WTC11 (cell line): Measurements from ENCODE around the gene HTR4. TPM values are rescaled to one million over a fixed set of nuclear protein-coding genes. Genes with fewer than 3 reads are reported as not detected.

Experiments
- ATAC-seq: fragments of 200-7000 bp; cut with Tn5 transposase; 2 replicates; pipeline ENCODE4 v1.10.0; 2021; ENCODE audit warnings: mild to moderate bottlenecking, moderate library complexity
- CTCF ChIA-PET: fragments of 300-600 bp; sonication (Branson Sonifier 250); formaldehyde crosslinking; loops from one replicate; lab custom pipeline; 2021; ENCODE audit warnings: antibody characterized with exemption; lab: Charles Lee
- POLR2A ChIA-PET: fragments of 350-600 bp; sonication (Branson Sonifier 250); formaldehyde crosslinking; loops from one replicate; lab custom pipeline; 2021; ENCODE audit warnings: antibody characterized with exemption; lab: Charles Lee
- DNase-seq: peaks from one replicate; pipeline ENCODE4 v3.0.0; 2021; ENCODE audit warnings: low spot score
- H3K27ac Mint-ChIP-seq: 2 replicates; pipeline ENCODE4 v1.8.0; 2021; ENCODE audit warnings: mixed read lengths
- H3K27me3 Mint-ChIP-seq: 2 replicates; pipeline ENCODE4 v1.8.0; 2021; ENCODE audit warnings: low read depth, mild to moderate bottlenecking, moderate library complexity, mixed read lengths
- H3K36me3 Mint-ChIP-seq: 2 replicates; pipeline ENCODE4 v1.8.0; 2021; ENCODE audit warnings: mixed read lengths
- H3K4me1 Mint-ChIP-seq: 2 replicates; pipeline ENCODE4 v1.8.0; 2022; ENCODE audit warnings: mixed read lengths
- H3K4me3 Mint-ChIP-seq: 2 replicates; pipeline ENCODE4 v1.8.0; 2021; ENCODE audit warnings: mild to moderate bottlenecking, moderate library complexity, mixed read lengths
- H3K9me3 Mint-ChIP-seq: 2 replicates; pipeline ENCODE4 v1.8.0; 2021; ENCODE audit warnings: mixed read lengths
- ATF1 ChIP-seq: sonication (generic); formaldehyde crosslinking; IDR thresholded peaks from 2 replicates; pipeline ENCODE4 v1.8.1; 2023; ENCODE audit warnings: mild to moderate bottlenecking, moderate library complexity, missing genetic modification reagents
- CREM ChIP-seq: sonication (generic); formaldehyde crosslinking; IDR thresholded peaks from 2 replicates; pipeline ENCODE4 v1.8.1; 2022; ENCODE audit warnings: mild to moderate bottlenecking, missing genetic modification reagents, moderate library complexity
- ELF4 ChIP-seq: sonication (generic); formaldehyde crosslinking; IDR thresholded peaks from 2 replicates; pipeline ENCODE4 v1.8.1; 2022; ENCODE audit warnings: low read depth, mild to moderate bottlenecking, moderate library complexity, missing genetic modification reagents
- GRHL2 ChIP-seq: fragments of 250-450 bp; sonication (Bioruptor Pico); IDR thresholded peaks from 2 replicates; pipeline ENCODE4 v1.8.0; 2022; ENCODE audit warnings: mild to moderate bottlenecking, moderate library complexity; ENCODE audit not compliant: insufficient replicate concordance, severe bottlenecking
- HMGA2 ChIP-seq: fragments of 250-450 bp; sonication (Bioruptor Pico); IDR thresholded peaks from 2 replicates; pipeline ENCODE4 v1.4.0; 2021; ENCODE audit warnings: mild to moderate bottlenecking, moderate library complexity
- NR1H2 ChIP-seq: sonication (generic); formaldehyde crosslinking; IDR thresholded peaks from 2 replicates; pipeline ENCODE4 v1.9.0; 2021; ENCODE audit warnings: mild to moderate bottlenecking, moderate library complexity, missing genetic modification reagents
- ZBTB21 ChIP-seq: sonication (generic); formaldehyde crosslinking; IDR thresholded peaks from 2 replicates; pipeline ENCODE4 v1.8.1; 2023; ENCODE audit warnings: mild to moderate bottlenecking, missing genetic modification reagents, borderline replicate concordance
- ZNF263 ChIP-seq: sonication (generic); formaldehyde crosslinking; IDR thresholded peaks from 2 replicates; pipeline ENCODE4 v1.8.1; 2022; ENCODE audit warnings: low read depth, mild to moderate bottlenecking, moderate library complexity, missing genetic modification reagents
- total RNA-seq: library from RNA; stranded (reverse); gene quantifications from 3 replicates; pipeline ENCODE4 v1.2.3, GENCODE V29; 2021
- TF ChIP-seq, protein P1 (sequence below): fragments of 200-600 bp; IDR thresholded peaks from 2 replicates; pipeline ENCODE4 v1.8.0; 2022; ENCODE audit warnings: antibody characterized with exemption
- TF ChIP-seq, protein P2 (sequence below): fragments of 250-450 bp; sonication (Bioruptor Pico); conservative IDR thresholded peaks from 2 replicates; pipeline ENCODE4 v1.9.0; 2021; ENCODE audit warnings: mild to moderate bottlenecking
- TF ChIP-seq, protein P3 (sequence below): sonication (generic); formaldehyde crosslinking; IDR thresholded peaks from 2 replicates; pipeline ENCODE4 v1.8.1; 2022; ENCODE audit warnings: missing genetic modification reagents, borderline replicate concordance
- TF ChIP-seq, protein P4 (sequence below): sonication (generic); formaldehyde crosslinking; IDR thresholded peaks from 2 replicates; pipeline ENCODE4 v1.8.0; 2022; ENCODE audit warnings: mild to moderate bottlenecking, missing genetic modification reagents
- TF ChIP-seq, protein P5 (sequence below): sonication (generic); formaldehyde crosslinking; IDR thresholded peaks from 2 replicates; pipeline ENCODE4 v1.8.0; 2022; ENCODE audit warnings: mild to moderate bottlenecking, missing genetic modification reagents
- TF ChIP-seq, protein P6 (sequence below): fragments of 250-450 bp; sonication (Bioruptor Pico); IDR thresholded peaks from 2 replicates; pipeline ENCODE4 v1.9.0; 2021; ENCODE audit warnings: mild to moderate bottlenecking
- TF ChIP-seq, protein P7 (sequence below): sonication (generic); formaldehyde crosslinking; IDR thresholded peaks from 2 replicates; pipeline ENCODE4 v1.8.1; 2023; ENCODE audit warnings: mild to moderate bottlenecking, missing genetic modification reagents, moderate library complexity

HTR4 gene
- total RNA-seq, 1 experiment from 2014 or later = not detected

DNA sequence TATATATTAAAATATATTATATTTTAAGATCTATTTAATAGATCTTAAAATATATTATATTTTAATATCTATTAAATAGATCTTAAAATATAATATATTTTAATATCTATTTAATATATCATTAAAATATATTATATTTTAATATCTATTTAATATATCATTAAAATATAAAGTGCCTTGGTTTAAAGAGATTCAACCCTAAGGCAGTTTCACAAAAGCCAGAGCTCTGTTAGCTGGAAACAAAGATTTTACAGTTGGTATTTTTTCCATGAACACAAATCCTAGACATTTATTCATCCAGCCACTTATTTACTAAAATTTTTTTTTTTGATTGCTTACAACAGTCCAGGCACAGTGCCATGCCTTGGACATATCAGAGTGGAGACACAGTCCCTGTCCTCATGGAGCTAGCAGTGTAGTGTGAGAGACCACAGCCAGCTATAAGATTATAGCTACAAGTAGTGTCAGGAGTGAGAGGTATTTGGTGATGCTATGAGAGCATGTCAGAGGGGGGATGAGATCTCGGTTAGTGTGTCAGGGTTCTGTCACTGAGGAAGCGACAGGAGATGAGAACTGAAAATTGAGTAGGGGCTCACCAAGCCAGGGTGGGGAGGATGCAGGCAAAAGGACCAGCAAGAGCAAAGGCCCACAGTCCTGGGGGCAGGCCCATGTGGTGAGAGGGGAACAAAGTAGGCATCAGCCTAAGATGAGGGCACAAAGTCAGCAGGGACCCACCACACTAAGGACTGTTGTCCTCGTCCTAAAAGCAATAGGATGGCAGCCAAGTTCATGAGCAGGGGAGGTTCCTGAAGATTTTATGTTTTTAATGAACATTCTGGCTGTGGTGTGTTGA, 196.1 kb downstream of the HTR4 start:
- TF ChIP-seq HMGA2 (CRISPR knock-in tag) (peak; percentile 96), ZNF263 (CRISPR knock-in tag) (no peak)
- TF ChIP-seq, all 79 proteins: peak for 1
- no peak overlapping the region for H3K27ac Mint-ChIP-seq
- ATAC-seq = no peak
- no peak for DNase-seq
- POLR2A ChIA-PET = no interaction called here
- CTCF ChIA-PET = interaction anchor here (0.8 to 1.1 kb wide), 4 partner anchors 11 to 272 kb away, joined by 3 to 8 read pairs (median 3); no protein-coding TSS in a partner anchor
- peaks cover 27% of the 10 kb centered on the region for H3K4me1 Mint-ChIP-seq
- no peak overlapping the region for H3K4me3 Mint-ChIP-seq
- no peaks in the 10 kb centered on the region for H3K36me3 Mint-ChIP-seq
- no peaks in the 10 kb centered on the region for H3K27me3 Mint-ChIP-seq
- no peaks in the 10 kb centered on the region for H3K9me3 Mint-ChIP-seq

DNA sequence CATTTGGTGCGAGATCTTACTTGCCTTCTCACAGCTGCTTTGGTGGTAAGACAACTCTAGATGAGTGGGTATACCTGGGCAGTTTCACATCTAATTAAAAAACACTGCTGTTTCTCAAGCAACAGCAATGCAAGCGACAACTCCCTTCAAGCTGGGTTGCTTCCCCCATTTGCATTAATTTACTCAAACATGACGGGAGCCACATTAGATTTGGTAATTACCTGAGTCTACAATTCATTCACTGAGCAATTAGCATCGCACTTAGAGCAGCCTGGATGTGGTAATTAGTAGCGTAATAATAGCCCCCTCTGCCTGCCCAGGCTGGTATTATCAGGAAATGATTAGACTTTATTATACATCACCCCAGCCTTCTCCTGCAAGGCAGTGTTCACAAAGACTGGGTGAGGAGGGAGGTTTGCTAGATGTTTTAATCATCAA, 197.1 kb downstream of the HTR4 start:
- Mint-ChIP-seq H3K9me3 (no peaks in the 10 kb centered on the region), H3K4me3 (no peak overlapping the region), H3K4me1 (peaks cover 27% of the 10 kb centered on the region), H3K36me3 (no peaks in the 10 kb centered on the region), H3K27ac (no peak overlapping the region), H3K27me3 (no peaks in the 10 kb centered on the region)
- ATAC-seq (peak; percentile 68), DNase-seq (peak; percentile 14)
- TF ChIP-seq, protein P1, sequence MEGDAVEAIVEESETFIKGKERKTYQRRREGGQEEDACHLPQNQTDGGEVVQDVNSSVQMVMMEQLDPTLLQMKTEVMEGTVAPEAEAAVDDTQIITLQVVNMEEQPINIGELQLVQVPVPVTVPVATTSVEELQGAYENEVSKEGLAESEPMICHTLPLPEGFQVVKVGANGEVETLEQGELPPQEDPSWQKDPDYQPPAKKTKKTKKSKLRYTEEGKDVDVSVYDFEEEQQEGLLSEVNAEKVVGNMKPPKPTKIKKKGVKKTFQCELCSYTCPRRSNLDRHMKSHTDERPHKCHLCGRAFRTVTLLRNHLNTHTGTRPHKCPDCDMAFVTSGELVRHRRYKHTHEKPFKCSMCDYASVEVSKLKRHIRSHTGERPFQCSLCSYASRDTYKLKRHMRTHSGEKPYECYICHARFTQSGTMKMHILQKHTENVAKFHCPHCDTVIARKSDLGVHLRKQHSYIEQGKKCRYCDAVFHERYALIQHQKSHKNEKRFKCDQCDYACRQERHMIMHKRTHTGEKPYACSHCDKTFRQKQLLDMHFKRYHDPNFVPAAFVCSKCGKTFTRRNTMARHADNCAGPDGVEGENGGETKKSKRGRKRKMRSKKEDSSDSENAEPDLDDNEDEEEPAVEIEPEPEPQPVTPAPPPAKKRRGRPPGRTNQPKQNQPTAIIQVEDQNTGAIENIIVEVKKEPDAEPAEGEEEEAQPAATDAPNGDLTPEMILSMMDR = 0 out of 2 replicates have a peak, but pooled peaks have one; percentile 28
- no peak for TF ChIP-seq ATF1
- TF ChIP-seq HMGA2 (CRISPR knock-in tag) = peak; percentile 67; the same call in 1 of the 2 replicates
- ChIA-PET CTCF (interaction anchor here (1.1 to 1.5 kb wide), 2 partner anchors 13 to 274 kb away, joined by 5 to 8 read pairs; no protein-coding TSS in a partner anchor), POLR2A (no interaction called here)

DNA sequence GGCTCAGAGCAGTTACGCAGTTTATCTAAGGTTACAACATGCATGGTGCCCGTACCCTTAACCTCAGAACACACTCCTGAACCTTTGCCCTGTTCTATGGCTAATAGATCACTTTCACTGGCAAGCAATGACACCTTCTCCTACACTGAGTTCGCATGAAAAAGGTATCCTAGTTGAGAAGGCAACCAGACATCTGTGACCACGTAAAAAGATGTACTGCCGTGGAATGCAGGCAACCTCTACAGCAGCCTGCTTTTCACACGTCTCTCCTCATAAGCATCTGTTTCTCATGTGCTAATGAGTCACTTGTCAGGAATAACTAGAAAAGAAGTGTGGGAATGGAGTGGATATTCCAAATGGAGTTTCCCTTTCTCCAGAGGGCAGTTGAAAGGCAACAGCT, 199.1 kb downstream of the HTR4 start:
- DNase-seq (no peak), ATAC-seq (no peak)
- Mint-ChIP-seq H3K4me3 (no peak overlapping the region), H3K36me3 (no peaks in the 10 kb centered on the region), H3K27ac (no peak overlapping the region), H3K27me3 (no peaks in the 10 kb centered on the region), H3K4me1 (peaks cover 27% of the 10 kb centered on the region), H3K9me3 (no peaks in the 10 kb centered on the region)
- CTCF ChIA-PET = interaction anchor here (1.2 to 4.1 kb wide), 3 partner anchors 12 to 659 kb away, joined by 3 to 25 read pairs (median 25); no protein-coding TSS in a partner anchor
- TF ChIP-seq, protein P2, sequence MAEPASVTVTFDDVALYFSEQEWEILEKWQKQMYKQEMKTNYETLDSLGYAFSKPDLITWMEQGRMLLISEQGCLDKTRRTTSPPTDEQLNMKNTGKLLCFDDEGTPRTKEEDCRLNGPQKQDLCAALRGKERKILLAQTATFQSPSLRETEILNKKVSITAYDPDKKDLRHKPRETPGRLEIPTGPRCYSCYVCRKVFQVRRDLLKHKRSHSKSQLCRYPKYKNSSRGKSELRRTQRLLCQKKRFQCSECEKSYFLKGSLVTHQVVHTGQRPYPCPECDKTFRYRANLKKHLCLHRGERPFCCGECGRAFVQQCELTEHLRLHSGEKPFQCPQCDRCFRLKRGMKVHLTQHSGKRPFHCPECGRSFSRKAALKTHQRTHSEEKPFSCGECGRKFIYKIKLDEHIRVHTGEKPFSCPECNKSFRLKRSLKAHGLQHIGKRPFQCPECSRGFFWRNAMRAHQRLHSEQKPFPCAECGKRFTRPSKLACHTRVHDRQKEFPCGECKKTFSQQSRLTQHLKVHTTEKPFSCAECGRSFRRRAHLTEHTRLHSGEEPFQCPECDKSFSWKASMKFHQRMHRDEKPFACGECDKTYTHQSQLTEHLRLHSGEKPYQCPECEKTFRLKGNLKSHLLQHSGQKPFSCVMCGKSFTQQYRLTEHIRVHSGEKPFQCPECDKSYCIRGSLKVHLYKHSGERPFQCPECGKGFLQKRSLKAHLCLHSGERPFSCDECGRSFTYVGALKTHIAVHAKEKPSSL (CRISPR knock-in tag) = no peak
- TF ChIP-seq ELF4 (no peak), ZBTB21 (CRISPR knock-in tag) (no peak), HMGA2 (CRISPR knock-in tag) (no peak), NR1H2 (CRISPR knock-in tag) (no peak), CREM (CRISPR knock-in tag) (no peak), GRHL2 (CRISPR knock-in tag) (no peak)
- TF ChIP-seq, protein P3, sequence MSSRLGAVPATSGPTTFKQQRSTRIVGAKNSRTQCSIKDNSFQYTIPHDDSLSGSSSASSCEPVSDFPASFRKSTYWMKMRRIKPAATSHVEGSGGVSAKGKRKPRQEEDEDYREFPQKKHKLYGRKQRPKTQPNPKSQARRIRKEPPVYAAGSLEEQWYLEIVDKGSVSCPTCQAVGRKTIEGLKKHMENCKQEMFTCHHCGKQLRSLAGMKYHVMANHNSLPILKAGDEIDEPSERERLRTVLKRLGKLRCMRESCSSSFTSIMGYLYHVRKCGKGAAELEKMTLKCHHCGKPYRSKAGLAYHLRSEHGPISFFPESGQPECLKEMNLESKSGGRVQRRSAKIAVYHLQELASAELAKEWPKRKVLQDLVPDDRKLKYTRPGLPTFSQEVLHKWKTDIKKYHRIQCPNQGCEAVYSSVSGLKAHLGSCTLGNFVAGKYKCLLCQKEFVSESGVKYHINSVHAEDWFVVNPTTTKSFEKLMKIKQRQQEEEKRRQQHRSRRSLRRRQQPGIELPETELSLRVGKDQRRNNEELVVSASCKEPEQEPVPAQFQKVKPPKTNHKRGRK = no peak
- TF ChIP-seq, protein P4, sequence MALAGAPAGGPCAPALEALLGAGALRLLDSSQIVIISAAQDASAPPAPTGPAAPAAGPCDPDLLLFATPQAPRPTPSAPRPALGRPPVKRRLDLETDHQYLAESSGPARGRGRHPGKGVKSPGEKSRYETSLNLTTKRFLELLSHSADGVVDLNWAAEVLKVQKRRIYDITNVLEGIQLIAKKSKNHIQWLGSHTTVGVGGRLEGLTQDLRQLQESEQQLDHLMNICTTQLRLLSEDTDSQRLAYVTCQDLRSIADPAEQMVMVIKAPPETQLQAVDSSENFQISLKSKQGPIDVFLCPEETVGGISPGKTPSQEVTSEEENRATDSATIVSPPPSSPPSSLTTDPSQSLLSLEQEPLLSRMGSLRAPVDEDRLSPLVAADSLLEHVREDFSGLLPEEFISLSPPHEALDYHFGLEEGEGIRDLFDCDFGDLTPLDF = no peak
- TF ChIP-seq, protein P5, sequence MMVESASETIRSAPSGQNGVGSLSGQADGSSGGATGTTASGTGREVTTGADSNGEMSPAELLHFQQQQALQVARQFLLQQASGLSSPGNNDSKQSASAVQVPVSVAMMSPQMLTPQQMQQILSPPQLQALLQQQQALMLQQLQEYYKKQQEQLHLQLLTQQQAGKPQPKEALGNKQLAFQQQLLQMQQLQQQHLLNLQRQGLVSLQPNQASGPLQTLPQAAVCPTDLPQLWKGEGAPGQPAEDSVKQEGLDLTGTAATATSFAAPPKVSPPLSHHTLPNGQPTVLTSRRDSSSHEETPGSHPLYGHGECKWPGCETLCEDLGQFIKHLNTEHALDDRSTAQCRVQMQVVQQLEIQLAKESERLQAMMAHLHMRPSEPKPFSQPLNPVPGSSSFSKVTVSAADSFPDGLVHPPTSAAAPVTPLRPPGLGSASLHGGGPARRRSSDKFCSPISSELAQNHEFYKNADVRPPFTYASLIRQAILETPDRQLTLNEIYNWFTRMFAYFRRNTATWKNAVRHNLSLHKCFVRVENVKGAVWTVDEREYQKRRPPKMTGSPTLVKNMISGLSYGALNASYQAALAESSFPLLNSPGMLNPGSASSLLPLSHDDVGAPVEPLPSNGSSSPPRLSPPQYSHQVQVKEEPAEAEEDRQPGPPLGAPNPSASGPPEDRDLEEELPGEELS (CRISPR knock-in tag) = no peak
- TF ChIP-seq, protein P6, sequence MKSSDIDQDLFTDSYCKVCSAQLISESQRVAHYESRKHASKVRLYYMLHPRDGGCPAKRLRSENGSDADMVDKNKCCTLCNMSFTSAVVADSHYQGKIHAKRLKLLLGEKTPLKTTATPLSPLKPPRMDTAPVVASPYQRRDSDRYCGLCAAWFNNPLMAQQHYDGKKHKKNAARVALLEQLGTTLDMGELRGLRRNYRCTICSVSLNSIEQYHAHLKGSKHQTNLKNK (CRISPR knock-in tag) = no peak
- TF ChIP-seq, protein P7, sequence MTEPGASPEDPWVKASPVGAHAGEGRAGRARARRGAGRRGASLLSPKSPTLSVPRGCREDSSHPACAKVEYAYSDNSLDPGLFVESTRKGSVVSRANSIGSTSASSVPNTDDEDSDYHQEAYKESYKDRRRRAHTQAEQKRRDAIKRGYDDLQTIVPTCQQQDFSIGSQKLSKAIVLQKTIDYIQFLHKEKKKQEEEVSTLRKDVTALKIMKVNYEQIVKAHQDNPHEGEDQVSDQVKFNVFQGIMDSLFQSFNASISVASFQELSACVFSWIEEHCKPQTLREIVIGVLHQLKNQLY (CRISPR knock-in tag) = no peak
- POLR2A ChIA-PET = no interaction called here
